K562 (cell line): Measurements from ENCODE around the gene ZCCHC14. TPM values are rescaled to one million over a fixed set of nuclear protein-coding genes. Genes with fewer than 3 reads are reported as not detected.

Experiments used
- ATAC-seq: fragments of 200-7000 bp; cut with Tn5 transposase; 3 replicates; pipeline ENCODE4 v1.9.1; 2020; ENCODE audit warnings: moderate library complexity
- BruUV-seq: library from RNA; stranded (reverse); fragments of 400-500 nt; replicated peaks from 2 replicates; lab custom pipeline; 2021; lab: Mats Ljungman, UMichigan
- CTCF ChIA-PET: fragments of 300-600 bp; formaldehyde crosslinking; extraction: SDS; loops from one replicate; lab custom pipeline; 2021; ENCODE audit warnings: low intra/inter-chr PET ratio; lab: Yijun Ruan, JAX
- POLR2A ChIA-PET: fragments of 300-600, 350-650 bp; sonication (Branson Sonifier 250); formaldehyde crosslinking; extraction: SDS; loops from one replicate; lab custom pipeline; 2021; ENCODE audit warnings: antibody characterized with exemption, inconsistent platforms; lab: Yijun Ruan, JAX
- DNase-seq, 4 experiments: peaks; one replicate each; pipeline versions ENCODE4 v3.0.0 to v3.0.0-alpha.2; 2011 to 2018; ENCODE audit warnings: low spot score in 3 of 4, mixed read lengths in 3 of 4; ENCODE audit errors: extremely low read depth in 1 of 4
- FAIRE-seq: peaks from 2 replicates; lab custom pipeline; 2011; peaks lifted over from hg19 to GRCh38; lab: Jason Lieb, UNC
- H2AFZ ChIP-seq: 2 replicates; pipeline ENCODE4 v1.6.0; 2011; ENCODE audit warnings: low read depth, low read length, control low read depth, inconsistent platforms
- H3K27ac ChIP-seq: fragments of 200-600 bp; 3 replicates; pipeline ENCODE4 v1.8.0; 2011; ENCODE audit warnings: low read depth, mild to moderate bottlenecking, control low read depth, inconsistent platforms, low read length, moderate library complexity, mixed read lengths; ENCODE audit errors: extremely low read depth
- H3K27me3 ChIP-seq, 2 experiments: fragments of 300-600 bp in 1 of 2; 2 replicates in 1 of 2; 3 replicates in 1 of 2; pipeline versions ENCODE4 v1.6.0 to v1.8.0; 2011; ENCODE audit warnings: inconsistent platforms in 2 of 2, low read length in 2 of 2, mild to moderate bottlenecking in 1 of 2, mixed read lengths in 1 of 2, moderate library complexity in 1 of 2; ENCODE audit not compliant: control insufficient read depth in 2 of 2, insufficient read depth in 2 of 2
- H3K36me3 ChIP-seq: fragments of 300-600 bp; 3 replicates; pipeline ENCODE4 v1.8.0; 2011; ENCODE audit warnings: mild to moderate bottlenecking, low read length, inconsistent platforms; ENCODE audit not compliant: control insufficient read depth, insufficient read depth
- H3K4me1 ChIP-seq, 2 experiments: fragments of 200-600 bp in 1 of 2; replicated peaks in 1 of 2; 2 replicates in 1 of 2; 3 replicates in 1 of 2; pipeline versions ENCODE4 v1.5.1 to v1.8.0; 2011; ENCODE audit warnings: inconsistent platforms in 2 of 2, low read length in 2 of 2, mild to moderate bottlenecking in 1 of 2, mixed read lengths in 1 of 2, moderate library complexity in 1 of 2; ENCODE audit not compliant: control insufficient read depth in 2 of 2, insufficient read depth in 2 of 2
- H3K4me2 ChIP-seq: 2 replicates; pipeline ENCODE4 v1.6.1; 2011; ENCODE audit warnings: low read length, control low read depth, inconsistent platforms, mixed read lengths; ENCODE audit not compliant: insufficient read depth
- H3K4me3 ChIP-seq: fragments of 200-600 bp; sonication (generic), shearing (Covaris generic); 2 replicates; pipeline ENCODE4 v1.5.1; 2016; ENCODE audit warnings: control low read depth, inconsistent platforms
- H3K79me2 ChIP-seq: fragments of 200-600 bp; 3 replicates; pipeline ENCODE4 v1.8.0; 2011; ENCODE audit warnings: low read length, inconsistent platforms; ENCODE audit not compliant: control insufficient read depth, insufficient read depth
- H3K9ac ChIP-seq, 2 experiments: 2 replicates each; pipeline versions ENCODE4 v1.6.0 to v1.6.1; 2011; ENCODE audit warnings: low read depth in 2 of 2, low read length in 2 of 2, control low read depth in 1 of 2, inconsistent platforms in 1 of 2, mild to moderate bottlenecking in 1 of 2, mixed read lengths in 1 of 2; ENCODE audit not compliant: insufficient read depth in 1 of 2
- H3K9me1 ChIP-seq: one replicate; pipeline ENCODE4 v1.6.0; 2011; ENCODE audit warnings: inconsistent platforms, mild to moderate bottlenecking, low read length, moderate library complexity; ENCODE audit not compliant: control insufficient read depth, insufficient read depth
- H3K9me3 ChIP-seq: replicated peaks from 2 replicates; pipeline ENCODE4 v1.5.1; 2011; ENCODE audit warnings: low read depth, low read length, inconsistent platforms; ENCODE audit not compliant: control insufficient read depth, insufficient read depth
- H4K20me1 ChIP-seq: replicated peaks from 2 replicates; pipeline ENCODE4 v1.6.1; 2011; ENCODE audit warnings: low read length, inconsistent platforms, mixed read lengths; ENCODE audit not compliant: control insufficient read depth, insufficient read depth
- ARID1B ChIP-seq: fragments of 450-650 bp; IDR thresholded peaks from 2 replicates; pipeline ENCODE4 v1.6.1; 2016; ENCODE audit warnings: antibody characterized with exemption, mild to moderate bottlenecking, inconsistent platforms
- CBFA2T2 ChIP-seq: fragments of 450-650 bp; conservative IDR thresholded peaks from 2 replicates; pipeline ENCODE4 v1.6.1; 2017; ENCODE audit warnings: mild to moderate bottlenecking
- CREB1 ChIP-seq, 2 experiments: sonication (generic) in 1 of 2; formaldehyde crosslinking in 1 of 2; IDR thresholded peaks; 2 replicates each; pipeline versions ENCODE4 v1.6.1 to v1.8.0; 2012 to 2022; ENCODE audit warnings: inconsistent platforms in 1 of 2, mild to moderate bottlenecking in 1 of 2, missing genetic modification reagents in 1 of 2, moderate library complexity in 1 of 2
- CTBP1 ChIP-seq: fragments of 450-650 bp; IDR thresholded peaks from 2 replicates; pipeline ENCODE4 v1.6.1; 2016; ENCODE audit warnings: borderline replicate concordance
- ELF4 ChIP-seq: fragments of 450-650 bp; formaldehyde crosslinking; IDR thresholded peaks from 2 replicates; pipeline ENCODE4 v1.4.0; 2022; ENCODE audit warnings: missing genetic modification characterization
- GTF2A2 ChIP-seq: IDR thresholded peaks from 2 replicates; pipeline ENCODE4 v1.6.1; 2016; ENCODE audit warnings: mild to moderate bottlenecking, missing genetic modification characterization, missing compliant biosample characterization
- MAZ ChIP-seq, 2 experiments: fragments of 450-650 bp in 1 of 2; sonication (generic) in 1 of 2; formaldehyde crosslinking; IDR thresholded peaks in 1 of 2; conservative IDR thresholded peaks in 1 of 2; 2 replicates each; pipeline versions ENCODE4 v1.4.0 to v1.5.0; 2020; ENCODE audit warnings: mild to moderate bottlenecking in 1 of 2, missing genetic modification reagents in 1 of 2
- RNF2 ChIP-seq: sonication (generic); IDR thresholded peaks from 2 replicates; pipeline ENCODE4 v1.6.1; 2016
- SMARCA4 ChIP-seq: fragments of 450-650 bp; IDR thresholded peaks from 2 replicates; pipeline ENCODE4 v1.6.1; 2016
- TAL1 ChIP-seq: fragments of 450-650 bp; IDR thresholded peaks from 2 replicates; pipeline ENCODE4 v1.6.1; 2016; ENCODE audit warnings: mild to moderate bottlenecking
- TEAD4 ChIP-seq, 2 experiments: sonication (generic) in 1 of 2; formaldehyde crosslinking in 1 of 2; IDR thresholded peaks; 2 replicates each; pipeline versions ENCODE4 v1.6.1 to v1.8.0; 2012 to 2022; ENCODE audit warnings: borderline replicate concordance in 1 of 2, inconsistent platforms in 1 of 2, low read length in 1 of 2, mild to moderate bottlenecking in 1 of 2, missing genetic modification reagents in 1 of 2
- YY1 ChIP-seq, 3 experiments: IDR thresholded peaks; 2 replicates each; pipeline ENCODE4 v1.6.1; 2011; ENCODE audit warnings: low read length in 2 of 3, mild to moderate bottlenecking in 2 of 3, moderate library complexity in 2 of 3, borderline replicate concordance in 1 of 3, control low read depth in 1 of 3, low read depth in 1 of 3; ENCODE audit not compliant: insufficient read depth in 3 of 3, insufficient replicate concordance in 2 of 3, control insufficient read depth in 1 of 3, insufficient read length in 1 of 3; ENCODE audit errors: extremely low read depth in 1 of 3
- ZNF79 ChIP-seq: fragments of 250-450 bp; sonication (Bioruptor Pico); IDR thresholded peaks from 2 replicates; pipeline ENCODE4 v1.4.0; 2020; ENCODE audit warnings: low read depth, mild to moderate bottlenecking, moderate library complexity
- WGBS: fragments of 100-300 bp; shearing (Covaris generic); methylation state at CpG from one replicate; pipeline ENCODE4 v1.1.6; 2016; ENCODE audit warnings: low coverage, mixed read lengths; ENCODE audit not compliant: insufficient coverage; ENCODE audit errors: missing lambda C conversion rate; 5-methylcytosine and 5-hydroxymethylcytosine counted together
- in situ Hi-C: fragments of 300-500 bp; cut with MboI; formaldehyde crosslinking; loops from 4 replicates; pipeline ENCODE4 v1.15.0; 2018; ENCODE audit warnings: inconsistent platforms, mixed read lengths
- intact Hi-C: fragments of 100-400 bp; cut with micrococcal nuclease; formaldehyde crosslinking; loops from 2 replicates; pipeline ENCODE4 v1.14.2; 2022
- polyA plus RNA-seq, 8 experiments: library from polyadenylated mRNA; depleted of rRNA in 4 of 8; stranded (reverse) in 5 of 8; unstranded in 3 of 8; fragments of >200 nt; fragmentation: Nextera tagmentation in 2 of 8; fragmentation: Illumina TruSeq in 1 of 8; extraction: Ambion mirVana in 2 of 8; extraction: Trizol in 1 of 8; gene quantifications; 2 replicates each; pipeline versions ENCODE4 v1.2.1 to v1.2.3, GENCODE V29; 2011 to 2014; ENCODE audit warnings: inconsistent platforms in 1 of 8, missing spikeins in 1 of 8
- total RNA-seq, 7 experiments: library from RNA; depleted of rRNA in 6 of 7; stranded (reverse); fragments of >200 nt in 6 of 7; fragmentation: Illumina TruSeq in 2 of 7; extraction: Trizol in 2 of 7; gene quantifications; 2 replicates each; pipeline versions ENCODE4 v1.2.1 to v1.2.3, GENCODE V29; 2011 to 2021; ENCODE audit warnings: low replicate concordance in 1 of 7
- TF ChIP-seq, protein P1 (sequence below): fragments of 250-450 bp; sonication (Bioruptor Pico); IDR thresholded peaks from 2 replicates; pipeline ENCODE4 v1.8.0; 2022; ENCODE audit warnings: inconsistent platforms, mild to moderate bottlenecking, moderate library complexity, borderline replicate concordance
- TF ChIP-seq, protein P2 (sequence below): fragments of 450-650 bp; formaldehyde crosslinking; IDR thresholded peaks from 2 replicates; pipeline ENCODE4 v1.4.0; 2022; ENCODE audit warnings: mild to moderate bottlenecking, moderate library complexity
- TF ChIP-seq, protein P3 (sequence below): fragments of 450-650 bp; IDR thresholded peaks from 2 replicates; pipeline ENCODE4 v1.6.1; 2018; ENCODE audit not compliant: partially characterized antibody

The ZCCHC14 gene
- total and polyA plus RNA-seq, 9 of the 15 experiments (the other 6 are each of a cell fraction or from before 2014, with no cell fraction given): 1.5 to 12.4 (median 2.9) TPM

DNA sequence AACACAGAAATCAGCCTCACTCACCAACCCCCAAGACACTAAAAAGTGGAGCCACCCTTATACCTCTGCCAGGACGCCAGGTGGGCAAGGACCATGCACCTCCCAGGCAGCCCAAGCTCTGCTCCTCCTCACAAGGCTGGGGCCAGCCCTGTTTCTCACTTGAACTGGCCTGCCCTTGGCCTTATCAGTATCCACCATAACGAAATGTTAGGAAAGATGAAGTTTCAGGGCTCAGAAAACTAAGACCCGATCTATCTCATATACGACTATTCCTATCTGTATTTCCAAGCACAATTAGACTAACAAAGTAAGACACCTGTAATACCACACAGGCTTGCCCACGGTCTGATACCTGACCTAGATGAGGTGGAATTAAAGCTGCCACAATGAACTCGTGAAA lies 116.2 kb downstream of the ZCCHC14 start:
- intact Hi-C loops: no loop called here
- H3K9me3 ChIP-seq: no peaks in the 10 kb centered on the region
- ATAC-seq: peak; percentile 90
- FAIRE-seq: peak; percentile 91
- 4% methylated on average over 6 of the region's 6 CpGs for WGBS
- peak; percentile 52 to 73 (median 61) for DNase-seq
- peaks cover 4% of the 10 kb centered on the region; the same call in 1 of the 2 replicates for H4K20me1 ChIP-seq
- no TSS peak for BruUV-seq
- H3K27ac ChIP-seq: peak overlapping the region; percentile 45
- H3K79me2 ChIP-seq: peaks cover 87% of the 10 kb centered on the region
- POLR2A ChIA-PET: interaction anchor here (0.6 to 2.1 kb wide), 3 partner anchors 12 to 59 kb away, joined by 3 to 5 read pairs (median 3); partner anchors contain the start of gene C16orf95
- CTCF ChIA-PET: no interaction called here
- H3K9me1 ChIP-seq: no peaks in the 10 kb centered on the region
- no peak overlapping the region for H2AFZ ChIP-seq
- peak overlapping the region; percentile 33 to 69; a peak in 3 of 4 replicates for H3K9ac ChIP-seq
- H3K27me3 ChIP-seq: no peaks in the 10 kb centered on the region
- peak overlapping the region; percentile 55 for H3K4me2 ChIP-seq
- in situ Hi-C loops: no loop called here
- H3K4me3 ChIP-seq: no peak overlapping the region
- H3K36me3 ChIP-seq: peaks cover 31% of the 10 kb centered on the region; the same call in 2 of the 3 replicates
- peaks cover 15 to 28% of the 10 kb centered on the region in 2 experiments; a peak in 4 of 5 replicates for H3K4me1 ChIP-seq
- TF ChIP-seq, protein P1, sequence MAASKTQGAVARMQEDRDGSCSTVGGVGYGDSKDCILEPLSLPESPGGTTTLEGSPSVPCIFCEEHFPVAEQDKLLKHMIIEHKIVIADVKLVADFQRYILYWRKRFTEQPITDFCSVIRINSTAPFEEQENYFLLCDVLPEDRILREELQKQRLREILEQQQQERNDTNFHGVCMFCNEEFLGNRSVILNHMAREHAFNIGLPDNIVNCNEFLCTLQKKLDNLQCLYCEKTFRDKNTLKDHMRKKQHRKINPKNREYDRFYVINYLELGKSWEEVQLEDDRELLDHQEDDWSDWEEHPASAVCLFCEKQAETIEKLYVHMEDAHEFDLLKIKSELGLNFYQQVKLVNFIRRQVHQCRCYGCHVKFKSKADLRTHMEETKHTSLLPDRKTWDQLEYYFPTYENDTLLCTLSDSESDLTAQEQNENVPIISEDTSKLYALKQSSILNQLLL (CRISPR knock-in tag): no peak
- TF ChIP-seq TEAD4 (IDR thresholded peaks at IDR 0.05; ENCODE audit: low read length) (peak; percentile 37; the same call in 1 of the 2 replicates), TEAD4 (CRISPR knock-in tag; IDR thresholded peaks at IDR 0.05; ENCODE audit: borderline replicate concordance) (no peak), ELF4 (CRISPR knock-in tag) (no peak), TAL1 (peak; percentile 66), GTF2A2 (tag) (no peak), ARID1B (peak; percentile 78), RNF2 (no peak), SMARCA4 (peak; percentile 65), CREB1 (IDR thresholded peaks at IDR 0.05) (no peak), CREB1 (CRISPR knock-in tag; IDR thresholded peaks at IDR 0.05) (no peak), CBFA2T2 (peak; percentile 55), ZNF79 (no peak), MAZ (CRISPR knock-in tag; conservative IDR thresholded peaks at IDR 0.05 in 1 of 2, IDR thresholded peaks at IDR 0.05 in 1 of 2) (0 out of 4 replicates have a peak, but pooled peaks of 1 of the 2 experiments have one; percentile 16), CTBP1 (peak; percentile 12; the same call in 1 of the 2 replicates), YY1 (IDR thresholded peaks at IDR 0.05; ENCODE audit: borderline replicate concordance in 1 of 3, control insufficient read depth in 1 of 3, extremely low read depth in 1 of 3, insufficient read depth in 3 of 3, insufficient read length in 1 of 3, insufficient replicate concordance in 2 of 3, low read depth in 1 of 3, low read length in 2 of 3) (peak in 1 of 3 experiments; percentile 25)
- TF ChIP-seq, protein P2, sequence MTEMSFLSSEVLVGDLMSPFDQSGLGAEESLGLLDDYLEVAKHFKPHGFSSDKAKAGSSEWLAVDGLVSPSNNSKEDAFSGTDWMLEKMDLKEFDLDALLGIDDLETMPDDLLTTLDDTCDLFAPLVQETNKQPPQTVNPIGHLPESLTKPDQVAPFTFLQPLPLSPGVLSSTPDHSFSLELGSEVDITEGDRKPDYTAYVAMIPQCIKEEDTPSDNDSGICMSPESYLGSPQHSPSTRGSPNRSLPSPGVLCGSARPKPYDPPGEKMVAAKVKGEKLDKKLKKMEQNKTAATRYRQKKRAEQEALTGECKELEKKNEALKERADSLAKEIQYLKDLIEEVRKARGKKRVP: no peak
- TF ChIP-seq, protein P3, sequence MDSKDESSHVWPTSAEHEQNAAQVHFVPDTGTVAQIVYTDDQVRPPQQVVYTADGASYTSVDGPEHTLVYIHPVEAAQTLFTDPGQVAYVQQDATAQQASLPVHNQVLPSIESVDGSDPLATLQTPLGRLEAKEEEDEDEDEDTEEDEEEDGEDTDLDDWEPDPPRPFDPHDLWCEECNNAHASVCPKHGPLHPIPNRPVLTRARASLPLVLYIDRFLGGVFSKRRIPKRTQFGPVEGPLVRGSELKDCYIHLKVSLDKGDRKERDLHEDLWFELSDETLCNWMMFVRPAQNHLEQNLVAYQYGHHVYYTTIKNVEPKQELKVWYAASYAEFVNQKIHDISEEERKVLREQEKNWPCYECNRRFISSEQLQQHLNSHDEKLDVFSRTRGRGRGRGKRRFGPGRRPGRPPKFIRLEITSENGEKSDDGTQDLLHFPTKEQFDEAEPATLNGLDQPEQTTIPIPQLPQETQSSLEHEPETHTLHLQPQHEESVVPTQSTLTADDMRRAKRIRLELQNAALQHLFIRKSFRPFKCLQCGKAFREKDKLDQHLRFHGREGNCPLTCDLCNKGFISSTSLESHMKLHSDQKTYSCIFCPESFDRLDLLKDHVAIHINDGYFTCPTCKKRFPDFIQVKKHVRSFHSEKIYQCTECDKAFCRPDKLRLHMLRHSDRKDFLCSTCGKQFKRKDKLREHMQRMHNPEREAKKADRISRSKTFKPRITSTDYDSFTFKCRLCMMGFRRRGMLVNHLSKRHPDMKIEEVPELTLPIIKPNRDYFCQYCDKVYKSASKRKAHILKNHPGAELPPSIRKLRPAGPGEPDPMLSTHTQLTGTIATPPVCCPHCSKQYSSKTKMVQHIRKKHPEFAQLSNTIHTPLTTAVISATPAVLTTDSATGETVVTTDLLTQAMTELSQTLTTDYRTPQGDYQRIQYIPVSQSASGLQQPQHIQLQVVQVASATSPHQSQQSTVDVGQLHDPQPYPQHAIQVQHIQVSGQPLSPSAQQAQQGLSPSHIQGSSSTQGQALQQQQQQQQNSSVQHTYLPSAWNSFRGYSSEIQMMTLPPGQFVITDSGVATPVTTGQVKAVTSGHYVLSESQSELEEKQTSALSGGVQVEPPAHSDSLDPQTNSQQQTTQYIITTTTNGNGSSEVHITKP: peak; percentile 22
